ENCODE results near the gene NRG3.

Gene NRG3

GRCh38 chr10:82506680-82507376 is 631.8 kb downstream of the NRG3 start:
- no peak for DNase-seq

DNA sequence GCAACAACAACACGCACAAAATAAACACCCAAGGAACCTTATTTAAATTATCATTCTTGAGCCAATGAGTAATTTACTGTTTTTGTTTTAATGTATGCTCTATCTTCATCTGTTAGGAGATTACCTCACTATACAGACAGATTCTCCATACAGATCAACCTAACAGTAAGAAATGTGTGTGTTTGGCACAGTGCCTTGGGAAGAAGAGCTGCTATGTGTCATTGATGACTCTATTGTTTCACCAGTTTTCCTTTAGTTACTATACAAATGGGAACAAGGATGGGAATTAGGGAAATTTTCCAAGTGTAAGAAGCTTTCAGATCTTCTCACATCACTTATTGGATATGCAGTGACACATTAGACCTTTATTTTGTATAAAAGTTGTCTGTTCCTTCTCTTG is 640.3 kb downstream of the NRG3 start:
- DNase-seq: no peak

GRCh38 chr10:82529062-82529461 is 654.1 kb downstream of the NRG3 start:
- no peak for DNase-seq

- no peak for DNase-seq
These were observed 660.5 kb downstream of the NRG3 start for GRCh38 chr10:82535457-82535856.

DNA sequence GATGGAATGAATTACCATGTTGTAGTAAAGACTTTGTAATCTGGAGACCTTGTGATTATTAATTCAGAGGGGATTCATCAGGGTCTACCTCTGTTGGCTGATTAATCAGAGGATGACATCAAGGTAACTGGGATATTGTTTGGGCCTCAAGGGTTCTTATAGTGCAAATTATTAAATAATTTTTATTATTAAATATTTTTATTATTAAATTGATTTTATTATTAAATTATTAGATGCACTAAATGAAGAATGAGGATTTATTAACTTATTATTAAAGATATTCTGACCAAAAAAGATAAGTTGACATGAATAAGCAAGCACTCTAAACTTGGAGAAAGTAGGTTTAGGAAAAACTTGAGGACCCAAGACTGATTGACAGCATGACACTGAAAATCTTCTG is 661.7 kb downstream of the NRG3 start:
- no peak for DNase-seq

DNA sequence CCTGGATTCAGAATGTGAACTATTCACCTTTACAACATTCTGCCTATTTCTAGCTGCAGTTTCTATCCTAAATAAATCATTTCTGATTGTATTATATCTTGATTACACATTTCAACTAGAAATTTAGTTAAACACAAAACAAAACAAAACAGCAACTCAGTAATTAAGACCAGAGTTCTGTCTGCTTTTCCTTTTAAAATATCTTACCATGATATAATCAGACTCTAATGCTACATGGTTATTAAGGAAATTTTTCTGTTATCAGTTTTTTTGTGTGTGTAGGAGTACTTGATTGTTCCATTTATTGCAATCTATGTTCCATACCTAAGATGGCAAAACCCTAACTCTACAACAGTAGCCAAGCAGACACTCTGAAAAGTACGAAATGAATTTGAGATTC is 663.3 kb downstream of the NRG3 start:
- no peak for DNase-seq

DNA sequence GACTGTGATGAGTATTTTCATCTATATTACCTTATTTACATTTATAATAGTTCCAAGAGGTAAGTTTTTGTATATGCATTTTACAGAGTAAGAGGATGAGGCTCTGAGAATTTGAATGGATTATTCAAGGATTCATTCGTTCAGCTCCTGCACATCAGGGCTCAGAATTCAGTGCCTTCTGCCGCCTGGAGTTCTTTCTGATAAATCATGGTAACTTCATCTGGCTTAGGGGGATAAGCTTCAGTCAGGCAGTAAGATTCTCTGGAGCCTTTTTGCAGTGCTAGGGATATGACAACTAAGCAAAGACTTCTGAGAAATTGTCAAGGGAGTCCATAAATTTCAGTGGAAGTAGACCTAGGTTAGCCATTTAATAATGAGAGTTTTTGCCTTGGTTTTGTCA is 668.6 kb downstream of the NRG3 start:
- DNase-seq: no peak

DNA sequence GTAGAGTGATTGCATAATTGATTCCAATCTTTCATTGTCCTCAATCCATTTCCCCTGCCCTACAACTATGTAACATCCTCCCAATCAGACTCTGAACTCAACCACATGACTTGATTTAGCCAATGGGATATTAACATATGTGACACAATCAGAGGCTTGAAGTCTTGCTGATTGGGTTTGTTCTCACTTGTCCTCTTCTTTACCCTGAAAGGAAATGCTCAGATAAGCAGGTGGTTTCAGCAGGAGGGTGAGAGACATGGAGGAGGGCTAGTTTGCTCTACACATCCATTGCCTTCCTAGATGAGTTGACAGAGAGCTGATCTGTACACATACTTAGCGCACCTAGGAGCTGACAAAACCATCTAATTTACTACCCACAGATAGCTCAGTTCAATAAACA is 669.4 kb downstream of the NRG3 start:
- DNase-seq: no peak

DNA sequence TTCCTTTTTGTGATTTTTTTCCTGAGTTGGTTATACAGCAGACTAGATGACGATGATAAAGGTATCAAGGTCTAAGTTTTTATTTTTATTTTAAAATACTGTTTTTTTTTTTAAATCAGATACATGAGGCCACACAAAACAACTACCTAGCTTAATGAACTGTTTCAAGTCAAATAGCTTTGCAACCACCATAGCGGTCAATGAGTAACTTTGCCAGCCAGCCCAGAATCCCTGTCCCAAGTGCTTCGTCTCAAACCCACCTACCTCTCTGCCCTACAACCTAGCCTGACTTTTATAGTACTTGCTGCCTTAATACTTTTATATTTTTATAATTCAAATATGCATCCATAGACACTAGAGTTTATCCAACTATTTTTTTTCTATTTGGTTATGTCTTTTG is 676.5 kb downstream of the NRG3 start:
- no peak for DNase-seq

DNA sequence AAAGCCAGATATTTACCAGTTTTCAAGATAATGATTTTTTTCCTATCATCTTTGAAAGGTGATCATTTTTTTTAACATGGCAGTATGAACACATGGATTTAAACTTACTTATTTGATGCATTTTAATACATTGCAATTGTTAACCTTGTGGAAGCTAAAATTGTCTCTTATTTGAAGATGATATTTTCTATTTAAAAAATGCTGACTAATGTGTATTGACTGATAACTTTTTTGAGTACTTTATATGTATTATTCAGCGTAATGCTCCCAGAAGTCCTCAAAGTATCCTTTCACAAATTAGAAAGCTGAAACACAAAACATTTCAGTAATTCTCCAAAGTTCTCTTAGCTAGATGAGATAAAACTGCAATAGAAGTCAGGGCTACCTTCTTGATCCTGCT is 677.3 kb downstream of the NRG3 start:
- DNase-seq: no peak

- DNase-seq: no peak
These were observed 679.4 kb downstream of the NRG3 start for GRCh38 chr10:82554381-82554780.

GRCh38 chr10:82558014-82558607 is 683.1 kb downstream of the NRG3 start:
- DNase-seq: no peak

GRCh38 chr10:82564353-82565196 is 689.6 kb downstream of the NRG3 start:
- no peak for DNase-seq

GRCh38 chr10:82565197-82565575 is 690.2 kb downstream of the NRG3 start:
- DNase-seq: no peak

GRCh38 chr10:82572744-82573143 is 697.8 kb downstream of the NRG3 start:
- no peak for DNase-seq

DNA sequence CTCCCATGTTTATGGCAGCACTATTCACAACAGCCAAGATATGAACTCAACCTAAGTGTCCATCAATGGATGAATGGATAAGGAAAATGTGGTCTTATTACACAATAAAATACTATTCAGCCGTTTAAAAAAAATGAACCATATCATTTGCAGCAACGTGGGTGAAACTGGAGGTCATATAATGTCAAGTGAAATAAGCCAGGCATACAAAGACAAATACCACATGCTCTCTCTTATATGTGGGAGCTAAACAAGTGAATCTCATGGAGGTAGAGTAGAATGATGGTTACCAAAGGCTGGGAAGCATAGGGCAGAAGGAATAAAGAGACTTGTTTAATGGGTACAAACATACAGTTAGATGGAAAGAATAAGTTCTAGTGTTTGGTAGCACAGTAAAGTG is 699.1 kb downstream of the NRG3 start:
- no peak for DNase-seq

DNA sequence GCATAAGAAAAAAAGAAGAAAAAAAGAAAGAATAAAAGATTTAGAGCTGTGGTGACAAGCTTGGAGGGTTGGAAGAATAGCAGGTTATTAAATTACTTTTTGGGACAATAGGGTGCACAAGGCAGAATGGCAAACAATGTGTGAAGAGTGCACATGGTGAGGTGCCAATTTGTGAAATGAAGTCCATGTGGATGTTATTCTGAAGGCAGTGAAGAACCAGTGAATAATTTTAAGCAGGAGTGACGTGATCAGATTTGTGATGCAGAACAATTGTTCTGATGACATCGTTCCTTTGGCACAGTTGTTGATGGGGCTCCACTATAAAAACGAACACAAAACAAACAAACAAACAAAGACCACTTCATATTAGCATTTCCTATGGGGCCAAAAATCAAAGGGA is 700.3 kb downstream of the NRG3 start:
- DNase-seq: no peak

GRCh38 chr10:82576093-82576492 is 701.1 kb downstream of the NRG3 start:
- DNase-seq: no peak

GRCh38 chr10:82581940-82582339 is 706.9 kb downstream of the NRG3 start:
- no peak for DNase-seq

DNA sequence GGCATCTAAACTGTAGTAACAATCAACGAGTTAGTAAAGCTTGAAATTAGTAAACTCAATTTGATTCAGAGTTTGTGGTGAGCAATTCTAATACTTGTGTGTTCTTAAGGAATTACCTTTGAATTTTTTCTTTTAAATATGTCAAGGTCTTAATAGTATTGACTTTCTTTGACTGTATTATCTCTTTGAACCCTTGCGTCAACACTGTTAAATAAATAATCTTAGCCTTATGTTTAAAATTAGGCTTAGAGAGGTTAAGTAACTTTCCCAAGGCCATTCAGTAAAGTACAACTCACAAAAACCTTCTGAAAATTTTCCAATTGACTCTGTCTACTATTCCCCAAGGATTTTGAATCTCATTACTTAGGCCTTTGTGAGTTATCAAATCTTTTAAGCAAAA is 716.4 kb downstream of the NRG3 start:
- no peak for DNase-seq

DNA sequence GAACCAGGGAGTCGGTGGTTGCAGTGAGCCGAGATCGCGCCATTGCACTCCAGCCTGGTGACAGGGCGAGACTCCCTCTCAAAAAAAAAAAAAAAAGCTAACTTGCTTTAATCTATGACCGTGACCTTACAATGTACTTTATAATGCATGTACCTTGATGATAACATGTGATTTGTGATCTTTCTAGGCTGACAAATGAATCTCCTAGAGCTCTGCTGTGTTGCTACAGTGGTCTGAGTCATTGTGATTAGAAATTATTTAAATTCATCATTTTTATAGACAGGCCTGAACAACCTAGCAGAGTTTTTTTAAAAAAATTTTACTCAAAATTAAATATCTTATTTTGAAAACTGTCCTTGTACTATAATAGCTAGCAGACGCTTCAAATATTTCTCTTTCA is 722.8 kb downstream of the NRG3 start:
- no peak for DNase-seq

DNA sequence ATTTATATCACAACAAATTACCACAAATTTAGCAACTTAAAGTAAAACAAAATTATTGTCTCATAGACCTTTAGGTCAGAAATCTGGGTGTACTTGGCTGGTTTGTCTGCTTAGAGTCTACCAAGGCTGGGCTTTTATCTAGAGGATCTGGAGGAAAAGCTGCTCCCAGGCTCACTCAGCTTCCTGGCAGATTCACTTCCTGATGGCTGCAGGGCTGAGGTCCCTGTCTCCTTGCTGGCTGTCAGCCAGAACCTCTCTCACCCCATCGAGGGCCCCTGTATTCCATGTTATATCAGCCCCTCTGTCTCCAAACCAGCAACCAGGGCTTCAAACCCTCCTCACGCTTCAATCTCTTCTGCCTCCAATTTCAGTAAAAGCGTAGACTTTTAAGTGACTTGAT is 734.9 kb downstream of the NRG3 start:
- no peak for DNase-seq

- DNase-seq: no peak
These were observed 743.0 kb downstream of the NRG3 start for GRCh38 chr10:82618007-82618406.

- DNase-seq: no peak
These were observed 746.7 kb downstream of the NRG3 start for GRCh38 chr10:82621680-82622079.

Data from activated T-cell treated with anti-CD3 and anti-CD28 coated beads for 4 hours (primary cell).